ENCODE measurements around the gene FAM13B.
"Not testable (repeated sequence)": the region's sequence is repeated elsewhere in the genome, so short reads cannot be mapped to it uniquely, and the experiment has no call there.

FAM13B gene

DNA sequence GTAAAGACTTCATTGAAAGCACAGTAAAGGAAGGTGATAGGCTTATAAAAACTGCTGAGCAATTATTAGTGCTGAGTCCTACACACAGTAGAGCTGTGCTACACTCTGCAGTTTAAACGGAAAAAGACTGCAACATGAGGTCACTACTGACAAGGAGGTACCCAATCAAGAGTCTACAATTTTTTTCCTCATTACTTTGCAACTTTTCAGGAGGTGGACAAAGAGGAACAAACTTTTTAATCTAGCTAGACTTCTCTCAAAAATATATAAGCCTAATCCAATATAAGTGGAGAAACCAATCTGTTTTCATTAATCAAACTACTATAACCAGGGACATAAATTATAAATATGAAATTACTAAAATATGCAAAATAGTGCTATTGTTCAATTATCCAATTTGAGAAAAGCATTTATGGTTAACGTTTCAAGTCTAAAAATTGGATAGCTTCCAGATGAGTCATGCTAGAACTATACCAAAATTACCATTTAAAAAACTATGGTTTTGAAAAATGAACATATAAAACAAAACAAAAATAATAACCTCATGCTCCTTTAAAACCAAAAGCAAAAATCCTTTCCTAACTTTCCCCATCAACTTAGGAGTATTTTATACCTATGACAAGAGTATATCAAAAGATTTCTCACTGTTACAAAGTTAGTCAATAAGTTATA, 37.7 kb downstream of the FAM13B start:
- peaks cover 3% of the 10 kb centered on the region for H3K9me3 ChIP-seq (ENCODE audit: low read length)
- H3K27me3 ChIP-seq (ENCODE audit: insufficient read depth, low read length) = no peaks in the 10 kb centered on the region
- H2AFZ ChIP-seq (ENCODE audit: low read depth, low read length) = no peak overlapping the region
- H3K36me3 ChIP-seq (ENCODE audit: insufficient read depth, low read length) = peaks cover 25% of the 10 kb centered on the region
- H3K4me3 ChIP-seq (ENCODE audit: low read length) = no peak overlapping the region
- H3K4me1 ChIP-seq (ENCODE audit: insufficient read depth, low read length) = peaks cover 1% of the 10 kb centered on the region

DNA sequence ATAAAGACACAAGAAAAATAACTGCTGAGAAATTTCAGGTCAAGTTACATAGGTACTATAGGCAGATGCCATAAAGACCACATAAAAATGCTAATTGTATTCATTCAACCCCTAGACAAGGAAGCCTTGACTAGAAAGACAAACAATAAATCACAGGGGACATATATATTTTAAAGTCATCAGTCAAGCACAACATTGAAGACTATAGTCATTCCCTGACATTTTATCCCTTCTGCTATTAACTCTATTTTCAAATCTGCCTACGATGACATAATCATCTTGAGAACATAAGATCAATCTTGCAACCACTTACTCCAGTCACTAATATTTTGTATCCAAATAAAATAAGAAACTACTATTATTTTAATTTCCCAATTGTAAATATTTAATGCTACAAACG, 38.3 kb downstream of the FAM13B start:
- no peaks in the 10 kb centered on the region for H3K27me3 ChIP-seq (ENCODE audit: insufficient read depth, low read length)
- peaks cover 3% of the 10 kb centered on the region for H3K9me3 ChIP-seq (ENCODE audit: low read length)
- H3K4me1 ChIP-seq (ENCODE audit: insufficient read depth, low read length) = peaks cover 1% of the 10 kb centered on the region
- H3K36me3 ChIP-seq (ENCODE audit: insufficient read depth, low read length) = peaks cover 23% of the 10 kb centered on the region
- no peak overlapping the region for H2AFZ ChIP-seq (ENCODE audit: low read depth, low read length)
- no peak overlapping the region for H3K4me3 ChIP-seq (ENCODE audit: low read length)

DNA sequence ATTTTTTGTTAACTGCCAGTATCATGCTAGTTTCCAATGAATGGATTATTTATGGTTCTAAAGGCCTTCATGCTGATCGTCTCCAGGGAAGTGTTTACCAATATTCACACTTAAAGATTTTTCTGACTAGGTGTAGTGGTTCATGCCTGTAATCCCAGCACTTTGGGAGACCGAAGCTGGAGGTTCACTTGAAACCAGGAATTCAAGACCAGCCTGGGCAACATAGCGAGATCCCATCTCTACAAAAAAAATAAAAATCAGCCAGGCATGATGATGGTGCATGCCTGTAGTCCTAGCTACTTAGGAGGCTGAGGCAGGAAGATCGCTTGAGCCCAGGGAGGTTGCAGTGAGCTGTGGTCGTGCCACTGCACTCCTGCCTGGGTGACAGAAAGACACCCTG, 43.5 kb downstream of the FAM13B start:
- H3K9me3 ChIP-seq (ENCODE audit: low read length) = no peaks in the 10 kb centered on the region
- no peaks in the 10 kb centered on the region for H3K27me3 ChIP-seq (ENCODE audit: insufficient read depth, low read length)
- no peak overlapping the region for H2AFZ ChIP-seq (ENCODE audit: low read depth, low read length)
- peaks cover 18% of the 10 kb centered on the region for H3K36me3 ChIP-seq (ENCODE audit: insufficient read depth, low read length)
- peaks cover under 1% of the 10 kb centered on the region for H3K4me1 ChIP-seq (ENCODE audit: insufficient read depth, low read length)
- no peak overlapping the region for H3K4me3 ChIP-seq (ENCODE audit: low read length)

DNA sequence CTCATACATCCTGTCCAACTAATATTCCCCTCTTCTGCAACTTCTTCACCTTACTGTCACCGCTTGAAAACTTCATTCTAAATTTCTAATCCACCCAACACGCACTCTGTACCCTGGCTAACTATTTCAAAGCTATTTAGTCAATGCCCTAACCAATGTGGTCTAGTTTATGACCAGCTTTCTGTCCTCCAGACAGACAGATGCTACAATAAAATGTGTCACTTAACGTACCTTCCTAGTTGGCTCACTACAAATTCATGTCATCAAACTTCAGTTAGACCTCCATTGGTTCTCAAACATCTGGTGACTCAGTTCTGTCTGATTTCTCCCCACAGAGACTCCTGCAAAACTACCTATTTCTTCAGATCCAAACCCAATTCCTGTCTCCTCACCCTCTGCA, 57.7 kb downstream of the FAM13B start:
- Histone ChIP-seq H2AFZ (ENCODE audit: low read depth, low read length) (no peak overlapping the region), H3K27me3 (ENCODE audit: insufficient read depth, low read length) (no peaks in the 10 kb centered on the region), H3K36me3 (ENCODE audit: insufficient read depth, low read length) (peaks cover 15% of the 10 kb centered on the region), H3K4me3 (ENCODE audit: low read length) (no peak overlapping the region), H3K9me3 (ENCODE audit: low read length) (no peaks in the 10 kb centered on the region), H3K4me1 (ENCODE audit: insufficient read depth, low read length) (no peaks in the 10 kb centered on the region)

DNA sequence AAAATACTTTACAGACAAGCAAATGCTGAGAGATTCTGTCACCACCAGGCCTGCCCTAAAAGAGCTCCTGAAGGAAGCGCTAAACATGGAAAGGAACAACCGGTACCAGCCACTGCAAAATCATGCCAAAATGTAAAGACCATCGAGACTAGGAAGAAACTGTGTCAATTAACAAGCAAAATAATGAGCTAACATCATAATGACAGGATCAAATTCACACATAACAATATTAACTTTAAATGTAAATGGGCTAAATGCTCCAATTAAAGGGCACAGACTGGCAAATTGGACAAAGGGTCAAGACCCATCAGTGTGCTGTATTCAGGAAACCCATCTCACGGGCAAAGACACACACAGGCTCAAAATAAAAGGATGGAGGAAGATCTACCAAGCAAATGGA, 62.5 kb downstream of the FAM13B start:
- peaks cover 12% of the 10 kb centered on the region for H3K36me3 ChIP-seq (ENCODE audit: insufficient read depth, low read length)
- not testable (repeated sequence) for H3K4me1 ChIP-seq (ENCODE audit: insufficient read depth, low read length); H3K4me3 ChIP-seq (ENCODE audit: low read length)

DNA sequence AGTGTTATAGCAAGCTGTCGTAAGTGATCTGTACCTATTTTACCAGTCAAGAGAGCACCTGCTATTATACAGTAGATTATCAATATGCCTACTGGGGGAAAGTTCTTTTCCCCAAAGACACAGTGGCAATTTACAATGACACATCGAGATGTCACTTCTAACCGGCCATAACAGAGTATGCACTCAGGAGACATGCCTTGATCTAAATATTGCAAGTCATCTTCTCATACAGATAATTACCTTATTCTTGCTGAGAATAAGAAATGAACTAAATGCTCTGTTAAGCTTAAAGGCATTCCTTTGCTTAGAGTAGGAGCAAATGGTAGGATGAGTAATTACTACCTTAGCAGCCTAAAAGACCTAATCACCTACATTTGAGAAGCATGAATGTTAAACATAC, 72.1 kb downstream of the FAM13B start:
- Histone ChIP-seq H2AFZ (ENCODE audit: low read depth, low read length) (no peak overlapping the region), H3K4me1 (ENCODE audit: insufficient read depth, low read length) (no peaks in the 10 kb centered on the region), H3K4me3 (ENCODE audit: low read length) (no peak overlapping the region), H3K27me3 (ENCODE audit: insufficient read depth, low read length) (no peaks in the 10 kb centered on the region), H3K36me3 (ENCODE audit: insufficient read depth, low read length) (peaks cover 46% of the 10 kb centered on the region), H3K9me3 (ENCODE audit: low read length) (no peaks in the 10 kb centered on the region)

More for the DNA sequence above, 62.5 kb downstream of the FAM13B start:
- not testable (repeated sequence) for H3K9me3 ChIP-seq (ENCODE audit: low read length); H3K27me3 ChIP-seq (ENCODE audit: insufficient read depth, low read length); H2AFZ ChIP-seq (ENCODE audit: low read depth, low read length)

DNA sequence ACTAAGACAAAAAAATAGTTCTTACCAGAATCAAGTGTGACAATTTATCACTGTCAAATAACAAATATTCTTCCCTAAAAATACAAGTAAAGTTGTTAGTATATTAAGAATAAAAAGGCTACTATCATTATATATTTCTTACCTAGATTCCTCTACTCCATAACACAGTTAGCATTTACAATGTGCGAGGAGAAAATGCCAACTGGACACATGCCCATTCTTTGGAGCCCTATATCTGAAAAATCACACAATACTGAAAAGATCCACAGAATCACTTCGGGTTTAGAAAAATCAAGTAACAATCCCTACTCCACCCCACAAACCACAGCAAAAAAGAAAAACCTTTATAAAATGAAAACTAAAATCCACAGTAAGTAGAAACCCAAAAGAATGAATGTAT, 72.7 kb downstream of the FAM13B start:
- Histone ChIP-seq H3K36me3 (ENCODE audit: insufficient read depth, low read length) (peaks cover 41% of the 10 kb centered on the region), H3K4me3 (ENCODE audit: low read length) (no peak overlapping the region), H2AFZ (ENCODE audit: low read depth, low read length) (no peak overlapping the region), H3K27me3 (ENCODE audit: insufficient read depth, low read length) (no peaks in the 10 kb centered on the region), H3K9me3 (ENCODE audit: low read length) (no peaks in the 10 kb centered on the region), H3K4me1 (ENCODE audit: insufficient read depth, low read length) (no peaks in the 10 kb centered on the region)

DNA sequence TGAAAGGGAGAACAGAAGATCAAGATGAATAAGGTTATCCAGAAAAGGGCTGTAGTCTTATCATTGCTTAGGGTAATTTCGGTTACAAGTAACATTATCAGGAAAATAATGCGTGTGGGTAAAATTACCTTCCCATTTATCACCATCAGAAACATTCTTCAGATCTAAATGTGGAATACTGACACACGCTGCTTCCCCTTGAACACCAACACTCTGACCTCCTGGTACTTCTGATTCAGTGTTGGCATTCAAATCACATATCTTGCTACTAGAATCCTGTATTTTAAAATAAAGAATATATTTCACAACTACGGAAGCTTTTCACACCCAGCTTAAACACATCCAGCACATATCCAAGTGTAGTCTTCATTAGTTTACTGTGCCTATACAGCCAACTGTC, 73.4 kb downstream of the FAM13B start:
- Histone ChIP-seq H3K4me3 (ENCODE audit: low read length) (no peak overlapping the region), H2AFZ (ENCODE audit: low read depth, low read length) (no peak overlapping the region), H3K9me3 (ENCODE audit: low read length) (no peaks in the 10 kb centered on the region), H3K27me3 (ENCODE audit: insufficient read depth, low read length) (no peaks in the 10 kb centered on the region), H3K36me3 (ENCODE audit: insufficient read depth, low read length) (peaks cover 40% of the 10 kb centered on the region), H3K4me1 (ENCODE audit: insufficient read depth, low read length) (no peaks in the 10 kb centered on the region)

DNA sequence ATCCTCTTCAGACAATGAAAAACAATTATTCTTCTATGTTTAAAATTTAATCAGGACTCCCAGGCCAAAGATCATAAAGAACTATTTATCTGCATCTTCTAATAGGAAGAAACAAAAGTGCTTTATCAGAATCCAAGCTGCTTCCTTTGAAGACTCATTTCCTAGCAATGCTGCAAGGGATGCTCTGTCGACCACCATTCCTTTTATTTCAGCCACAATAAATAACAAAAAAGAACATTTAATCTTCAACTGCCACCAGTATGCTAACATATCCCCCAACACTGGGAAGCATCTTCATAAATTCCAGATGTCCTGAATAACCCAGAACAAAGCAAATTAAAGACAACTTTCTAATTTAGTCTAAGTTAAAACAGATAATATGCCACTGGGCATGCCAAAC, 74.9 kb downstream of the FAM13B start:
- H3K4me3 ChIP-seq (ENCODE audit: low read length) = no peak overlapping the region
- no peaks in the 10 kb centered on the region for H3K27me3 ChIP-seq (ENCODE audit: insufficient read depth, low read length)
- H3K36me3 ChIP-seq (ENCODE audit: insufficient read depth, low read length) = peaks cover 49% of the 10 kb centered on the region
- no peak overlapping the region for H2AFZ ChIP-seq (ENCODE audit: low read depth, low read length)
- no peaks in the 10 kb centered on the region for H3K9me3 ChIP-seq (ENCODE audit: low read length)
- H3K4me1 ChIP-seq (ENCODE audit: insufficient read depth, low read length) = no peaks in the 10 kb centered on the region

DNA sequence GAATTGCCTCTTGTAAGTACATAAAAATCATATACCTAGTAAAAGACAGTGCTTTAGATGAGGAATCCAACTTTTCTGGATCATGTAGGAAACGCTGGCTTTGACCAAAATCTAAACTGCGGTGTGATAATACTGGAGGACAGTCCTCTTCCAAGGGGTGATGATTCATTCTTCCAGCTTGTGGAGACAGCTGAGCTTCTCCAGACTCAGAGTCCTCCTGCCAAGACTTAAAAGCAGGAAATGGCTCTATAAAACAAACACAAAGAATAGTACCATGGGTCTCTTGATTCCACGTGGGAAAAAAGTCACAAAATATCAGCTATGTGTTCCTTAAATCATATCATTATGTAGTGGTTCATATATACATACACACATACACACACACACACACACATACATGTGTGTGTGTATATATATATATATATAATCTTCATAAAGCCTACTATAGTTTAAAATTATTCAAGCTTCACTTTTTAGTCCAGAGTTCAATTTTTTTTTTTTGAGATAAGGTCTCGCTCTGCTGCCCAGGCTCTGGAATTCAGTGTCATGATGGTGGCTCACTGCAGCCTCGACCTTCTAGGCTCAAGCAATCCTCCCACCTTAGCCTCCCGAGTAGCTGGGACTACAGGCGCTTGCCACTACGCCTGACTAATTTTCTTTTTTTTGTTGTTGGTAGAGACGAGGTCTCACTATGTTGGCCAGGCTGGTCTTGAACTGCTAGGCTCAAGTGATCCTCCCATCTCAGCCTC, 78.6 kb downstream of the FAM13B start:
- Histone ChIP-seq H3K4me3 (ENCODE audit: low read length) (no peak overlapping the region), H3K9me3 (ENCODE audit: low read length) (no peaks in the 10 kb centered on the region), H2AFZ (ENCODE audit: low read depth, low read length) (no peak overlapping the region), H3K36me3 (ENCODE audit: insufficient read depth, low read length) (peaks cover 57% of the 10 kb centered on the region), H3K4me1 (ENCODE audit: insufficient read depth, low read length) (no peaks in the 10 kb centered on the region), H3K27me3 (ENCODE audit: insufficient read depth, low read length) (no peaks in the 10 kb centered on the region)

DNA sequence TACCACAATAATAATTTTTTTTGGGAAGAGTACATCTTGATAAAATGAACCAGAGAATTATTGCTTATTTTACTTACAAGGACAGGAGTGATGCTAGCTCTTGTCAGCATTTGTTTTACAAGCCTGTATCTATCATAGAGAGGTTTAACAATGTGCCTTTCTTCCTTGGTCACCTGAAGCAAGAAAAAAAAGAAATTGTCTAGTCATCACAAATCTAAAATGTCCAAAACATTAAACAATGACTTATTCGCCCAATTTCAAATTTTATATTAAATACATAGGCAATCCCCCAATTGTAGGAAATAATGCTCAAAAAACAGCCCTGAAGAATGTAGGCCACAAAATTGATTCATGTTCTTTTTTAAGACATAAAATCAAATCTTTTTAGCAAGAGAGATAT, 87.1 kb downstream of the FAM13B start:
- no peak overlapping the region for H2AFZ ChIP-seq (ENCODE audit: low read depth, low read length)
- H3K4me3 ChIP-seq (ENCODE audit: low read length) = no peak overlapping the region
- H3K4me1 ChIP-seq (ENCODE audit: insufficient read depth, low read length) = no peaks in the 10 kb centered on the region
- peaks cover 88% of the 10 kb centered on the region for H3K36me3 ChIP-seq (ENCODE audit: insufficient read depth, low read length)
- no peaks in the 10 kb centered on the region for H3K9me3 ChIP-seq (ENCODE audit: low read length)
- H3K27me3 ChIP-seq (ENCODE audit: insufficient read depth, low read length) = no peaks in the 10 kb centered on the region

DNA sequence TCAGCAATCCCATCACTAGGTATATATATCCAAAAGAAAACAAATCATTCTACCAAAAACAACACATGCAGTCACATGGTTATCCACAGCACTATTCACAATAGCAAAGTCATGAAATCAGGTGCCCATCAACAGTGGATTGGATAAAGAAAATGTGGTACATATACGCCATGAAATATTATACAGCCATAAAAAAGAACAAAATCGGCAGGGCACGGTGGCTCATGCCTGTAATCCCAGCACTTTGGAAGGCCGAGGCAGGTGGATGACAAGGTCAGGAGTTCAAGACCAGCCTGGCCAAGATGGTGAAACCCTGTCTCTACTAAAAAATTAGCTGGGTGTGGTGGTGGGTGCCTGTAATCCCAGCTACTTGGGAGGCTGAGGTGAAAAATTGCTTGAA, 88.6 kb downstream of the FAM13B start:
- H2AFZ ChIP-seq (ENCODE audit: low read depth, low read length) = not testable (repeated sequence)

DNA sequence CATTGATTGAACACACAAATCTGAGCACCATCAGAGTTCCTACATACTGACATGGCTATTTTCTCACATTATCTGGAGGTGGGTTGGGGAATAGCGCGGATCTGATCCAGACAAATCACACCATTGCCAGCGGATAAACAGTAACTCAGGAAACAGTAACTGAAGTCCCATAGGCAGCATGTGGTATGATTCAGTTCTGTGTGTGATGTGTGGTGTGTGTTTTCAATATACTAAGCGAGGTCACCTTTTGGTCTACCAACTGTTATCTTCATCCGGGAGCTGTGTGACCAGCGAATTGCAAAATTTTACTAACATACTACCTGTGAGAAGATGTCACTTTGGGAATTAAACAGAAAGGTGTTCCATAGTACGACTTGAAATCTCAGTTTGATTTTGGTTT, 93.5 kb downstream of the FAM13B start:
- H3K4me3 ChIP-seq (ENCODE audit: low read length) = no peak overlapping the region
- no peak overlapping the region for H2AFZ ChIP-seq (ENCODE audit: low read depth, low read length)
- H3K27me3 ChIP-seq (ENCODE audit: insufficient read depth, low read length) = no peaks in the 10 kb centered on the region
- H3K36me3 ChIP-seq (ENCODE audit: insufficient read depth, low read length) = peaks cover 72% of the 10 kb centered on the region
- H3K9me3 ChIP-seq (ENCODE audit: low read length) = no peaks in the 10 kb centered on the region
- no peaks in the 10 kb centered on the region for H3K4me1 ChIP-seq (ENCODE audit: insufficient read depth, low read length)

More for the DNA sequence above, 88.6 kb downstream of the FAM13B start:
- H3K9me3 ChIP-seq (ENCODE audit: low read length); H3K4me3 ChIP-seq (ENCODE audit: low read length); H3K27me3 ChIP-seq (ENCODE audit: insufficient read depth, low read length); H3K4me1 ChIP-seq (ENCODE audit: insufficient read depth, low read length): not testable (repeated sequence)
- H3K36me3 ChIP-seq (ENCODE audit: insufficient read depth, low read length) = peaks cover 90% of the 10 kb centered on the region

DNA sequence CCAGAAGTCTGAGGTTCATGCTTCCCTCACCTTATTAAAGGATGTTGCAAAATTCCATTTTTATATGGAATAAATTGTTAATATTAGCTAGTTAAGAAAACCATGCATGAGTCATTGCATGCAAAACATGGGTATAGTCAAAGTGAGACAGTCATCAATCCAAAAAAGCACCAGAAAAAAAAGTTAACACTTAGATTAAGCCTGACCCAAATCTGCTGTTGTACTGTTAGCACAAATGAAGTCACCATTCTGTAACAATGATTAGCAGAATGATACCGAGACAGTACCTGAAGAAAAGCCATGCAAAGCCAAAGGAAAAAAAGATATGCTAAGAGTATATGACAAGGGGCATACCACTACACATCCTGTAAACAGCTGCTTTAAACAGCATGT, 94.1 kb downstream of the FAM13B start:
- H3K27me3 ChIP-seq (ENCODE audit: insufficient read depth, low read length) = no peaks in the 10 kb centered on the region
- H2AFZ ChIP-seq (ENCODE audit: low read depth, low read length) = no peak overlapping the region
- no peak overlapping the region for H3K4me3 ChIP-seq (ENCODE audit: low read length)
- no peaks in the 10 kb centered on the region for H3K9me3 ChIP-seq (ENCODE audit: low read length)
- no peaks in the 10 kb centered on the region for H3K4me1 ChIP-seq (ENCODE audit: insufficient read depth, low read length)
- peaks cover 66% of the 10 kb centered on the region for H3K36me3 ChIP-seq (ENCODE audit: insufficient read depth, low read length)

Measured in neuron (in vitro differentiated cells).